ENCODE measurements around the gene PIBF1.

DNA sequence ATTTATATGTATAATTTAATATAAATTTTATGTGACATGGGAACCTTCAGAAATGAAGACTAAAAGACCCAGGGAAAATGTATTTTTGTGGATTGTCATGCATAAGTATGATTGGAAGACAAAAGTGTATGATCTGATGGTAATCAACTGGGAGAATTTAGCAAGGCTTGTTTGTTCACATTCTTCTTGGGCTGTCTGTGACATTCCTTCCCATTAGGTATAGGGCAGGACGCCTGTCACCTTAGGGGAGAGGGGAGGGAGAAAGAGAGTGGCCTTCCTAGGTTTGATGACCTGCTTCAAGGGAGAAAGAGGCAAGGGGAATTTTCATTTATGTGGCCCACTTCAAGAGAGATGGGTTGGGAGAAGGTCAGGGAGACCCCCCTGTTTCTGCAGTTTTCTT is 22.4 kb downstream of the PIBF1 start:
- TF ChIP-seq RAD21 (IDR thresholded peaks at IDR 0.05; ENCODE audit: low read length) (no peak), FOS (IDR thresholded peaks at IDR 0.05; ENCODE audit: low read depth, low read length) (no peak), MAFK (IDR thresholded peaks at IDR 0.05; ENCODE audit: low read depth, low read length) (no peak), POLR2A (IDR thresholded peaks at IDR 0.05; ENCODE audit: low read depth, low read length) (no peak)
- TF ChIP-seq, protein P1, sequence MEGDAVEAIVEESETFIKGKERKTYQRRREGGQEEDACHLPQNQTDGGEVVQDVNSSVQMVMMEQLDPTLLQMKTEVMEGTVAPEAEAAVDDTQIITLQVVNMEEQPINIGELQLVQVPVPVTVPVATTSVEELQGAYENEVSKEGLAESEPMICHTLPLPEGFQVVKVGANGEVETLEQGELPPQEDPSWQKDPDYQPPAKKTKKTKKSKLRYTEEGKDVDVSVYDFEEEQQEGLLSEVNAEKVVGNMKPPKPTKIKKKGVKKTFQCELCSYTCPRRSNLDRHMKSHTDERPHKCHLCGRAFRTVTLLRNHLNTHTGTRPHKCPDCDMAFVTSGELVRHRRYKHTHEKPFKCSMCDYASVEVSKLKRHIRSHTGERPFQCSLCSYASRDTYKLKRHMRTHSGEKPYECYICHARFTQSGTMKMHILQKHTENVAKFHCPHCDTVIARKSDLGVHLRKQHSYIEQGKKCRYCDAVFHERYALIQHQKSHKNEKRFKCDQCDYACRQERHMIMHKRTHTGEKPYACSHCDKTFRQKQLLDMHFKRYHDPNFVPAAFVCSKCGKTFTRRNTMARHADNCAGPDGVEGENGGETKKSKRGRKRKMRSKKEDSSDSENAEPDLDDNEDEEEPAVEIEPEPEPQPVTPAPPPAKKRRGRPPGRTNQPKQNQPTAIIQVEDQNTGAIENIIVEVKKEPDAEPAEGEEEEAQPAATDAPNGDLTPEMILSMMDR (conservative IDR thresholded peaks at IDR 0.05; ENCODE audit: low read depth, low read length) = no peak

Measured in IMR-90 (cell line).